GM12874 (cell line): Measurements from ENCODE around the gene CHTF18.

Source experiments
- CTCF ChIP-seq: IDR thresholded peaks from 2 replicates; pipeline ENCODE4 v1.5.1; 2011; ENCODE audit warnings: low read depth, mild to moderate bottlenecking, control low read depth, low read length, moderate library complexity; ENCODE audit not compliant: insufficient read depth

Gene CHTF18

DNA sequence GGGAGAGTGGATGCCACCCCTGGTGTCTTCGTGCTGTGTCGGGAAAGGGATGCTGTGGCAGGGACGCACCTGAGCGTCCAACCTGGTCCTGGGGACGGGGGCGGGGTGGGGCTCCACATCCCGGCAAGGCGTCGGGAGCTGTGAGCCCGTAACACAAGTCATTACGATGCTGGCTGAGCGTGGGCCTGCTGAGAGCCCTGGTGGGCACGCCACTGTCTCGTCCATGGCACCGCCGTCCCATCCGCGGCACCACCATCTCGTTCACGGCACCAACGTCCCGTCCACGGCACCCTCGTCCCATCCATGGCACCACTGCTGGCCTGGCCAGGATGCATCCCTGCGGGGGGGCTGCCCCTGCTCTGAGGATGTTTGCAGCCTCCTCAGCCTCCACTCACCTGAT, 36.2 kb downstream of the CHTF18 start:
- TF ChIP-seq CTCF: no peak

GRCh38 chr16:825341-826061, 37.1 kb downstream of the CHTF18 start:
- no peak for TF ChIP-seq CTCF

GRCh38 chr16:827513-827912, 39.1 kb downstream of the CHTF18 start:
- no peak for TF ChIP-seq CTCF

GRCh38 chr16:828891-829290, 40.5 kb downstream of the CHTF18 start:
- TF ChIP-seq CTCF: no peak

GRCh38 chr16:830107-830870, 41.9 kb downstream of the CHTF18 start:
- no peak for TF ChIP-seq CTCF

- TF ChIP-seq CTCF: no peak
Measured at GRCh38 chr16:830871-831570, 42.6 kb downstream of the CHTF18 start.

- TF ChIP-seq CTCF: no peak
Measured at GRCh38 chr16:831571-832413, 43.4 kb downstream of the CHTF18 start.
